ENCODE data around the gene TFCP2L1.

GRCh38 chr2:121333834-121334558, 49.0 kb upstream of the TFCP2L1 start:
- TF ChIP-seq POLR2A (IDR thresholded peaks at IDR 0.05; ENCODE audit: low read length) = no peak
- no peak for TF ChIP-seq GATA1 (IDR thresholded peaks at IDR 0.05; ENCODE audit: low read depth, low read length)
